Hepatic stellate cell (primary cell): ENCODE results near the gene EXPH5.

Source experiments
- DNase-seq: peaks from one replicate; pipeline ENCODE4 v3.0.0; 2011; ENCODE audit warnings: low spot score

Gene EXPH5

GRCh38 chr11:108511851-108512474, 81.6 kb downstream of the EXPH5 start:
- DNase-seq: peak; percentile 45

DNA sequence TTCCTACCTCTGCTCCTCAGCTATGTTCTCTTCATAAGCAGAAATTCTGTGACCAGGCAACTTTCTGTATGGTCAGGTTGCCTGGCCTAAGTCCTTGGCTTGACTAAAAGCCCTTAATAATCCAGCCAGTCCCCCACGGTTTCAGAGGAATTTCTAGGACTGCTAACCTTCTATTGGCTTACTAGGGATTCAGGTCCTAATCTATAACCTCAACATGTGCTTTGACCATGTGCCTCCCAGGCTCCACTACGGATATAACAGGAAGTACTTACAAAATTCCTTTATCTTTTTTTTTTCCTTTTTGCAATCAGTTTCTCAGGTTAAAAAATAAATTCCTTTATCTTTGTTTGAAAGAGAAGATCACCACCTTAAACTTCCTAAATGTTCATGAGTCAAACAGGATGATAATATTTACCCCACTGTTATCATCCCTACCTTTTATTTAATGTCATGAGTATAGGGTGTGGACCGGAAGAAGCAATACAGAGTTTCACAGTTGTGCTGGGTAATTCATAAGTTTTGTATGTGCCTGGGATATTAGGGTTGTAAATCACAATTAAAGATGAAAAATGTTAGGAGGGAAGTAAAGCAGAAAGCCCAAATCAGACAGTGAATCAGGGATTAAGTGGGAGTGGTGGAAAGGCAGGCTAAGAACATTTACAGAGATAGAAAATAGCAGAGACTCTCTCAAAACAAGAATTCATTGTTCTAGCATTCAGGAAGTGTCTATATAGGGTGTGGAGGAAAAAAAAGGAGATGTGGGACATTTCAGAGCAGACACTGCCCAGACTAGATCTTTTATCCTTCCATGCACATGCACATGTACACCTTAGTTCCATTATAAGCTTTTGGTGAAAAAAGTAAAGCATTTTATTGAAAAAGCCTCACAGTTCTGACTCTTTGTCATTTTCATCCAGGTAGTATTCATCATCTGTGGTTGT, 84.6 kb downstream of the EXPH5 start:
- no peak for DNase-seq

GRCh38 chr11:108501396-108501795, 92.2 kb downstream of the EXPH5 start:
- DNase-seq: no peak

DNA sequence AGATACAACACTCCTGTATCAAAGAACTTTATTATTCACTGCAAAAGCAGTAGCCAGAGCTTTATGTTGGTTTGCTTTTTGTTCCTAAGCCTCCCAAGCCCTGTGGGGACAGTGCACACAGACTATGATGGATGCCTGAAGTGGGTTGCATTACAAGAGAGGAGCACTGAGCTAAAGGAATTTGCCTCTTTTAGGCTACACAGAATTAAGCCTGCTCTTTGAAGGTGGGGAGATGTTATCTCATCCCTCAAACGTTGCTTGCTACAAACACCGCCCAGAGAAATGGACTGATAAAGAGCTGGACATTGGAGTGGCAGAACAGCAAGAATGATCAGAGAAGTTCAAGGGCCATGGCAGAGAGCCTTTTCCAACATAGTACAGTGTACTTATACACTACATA, 92.8 kb downstream of the EXPH5 start:
- DNase-seq: no peak

DNA sequence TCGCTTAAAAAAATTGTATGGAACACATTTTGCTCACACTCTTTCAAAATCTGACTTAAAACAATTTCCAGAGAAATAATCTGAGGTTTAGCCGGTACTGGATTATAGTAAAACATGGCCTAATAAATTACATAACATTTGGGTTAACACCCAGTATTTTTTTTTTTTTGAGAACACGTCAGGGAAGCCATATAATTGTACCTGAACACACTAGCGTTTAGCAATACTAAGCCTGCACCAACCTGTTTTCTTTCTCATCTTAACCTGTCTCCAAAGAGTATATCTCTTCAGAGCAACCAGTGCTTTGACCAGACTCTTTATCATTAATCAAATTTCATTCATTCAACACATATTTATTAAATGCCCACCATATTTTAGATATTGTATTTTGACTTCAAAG, 93.4 kb downstream of the EXPH5 start:
- DNase-seq: no peak

DNA sequence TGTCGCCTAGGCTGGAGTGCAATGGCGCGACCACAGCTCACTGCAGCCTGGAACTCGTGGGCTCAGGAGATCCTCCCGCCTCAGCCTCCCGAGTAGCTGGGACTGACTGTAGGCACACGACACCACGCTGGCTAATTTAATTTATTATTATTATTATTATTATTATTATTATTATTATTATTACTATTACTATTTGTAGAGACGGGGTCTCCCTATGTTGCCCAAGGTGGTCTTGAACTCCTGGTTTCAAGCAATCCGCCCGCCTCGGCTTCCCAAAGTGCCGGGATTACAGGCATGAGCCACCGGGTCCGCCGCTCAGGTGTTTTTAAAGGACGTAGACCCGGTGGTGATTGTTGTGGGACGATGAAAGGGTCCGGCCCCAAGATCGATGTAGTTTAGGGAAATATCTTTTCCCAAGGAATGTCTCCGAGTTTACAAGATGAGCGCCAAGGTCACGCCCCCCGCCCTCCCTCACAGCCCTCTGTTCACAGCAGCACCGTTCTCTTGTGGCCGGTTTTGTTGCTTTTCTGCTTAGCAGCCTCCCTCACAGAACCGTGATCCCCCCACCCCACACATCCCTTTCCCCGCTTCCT, 94.7 kb downstream of the EXPH5 start:
- no peak for DNase-seq

GRCh38 chr11:108498046-108498815, 95.3 kb downstream of the EXPH5 start, which contains the start of gene POGLUT3:
Gene POGLUT3 (minus strand): TSS chr11:108498384. CDS start chr11:108498366, 18 bp downstream.
- DNase-seq: peak; percentile 64

GRCh38 chr11:108497317-108498045, 96.1 kb downstream of the EXPH5 start:
- peak; percentile 94 for DNase-seq

DNA sequence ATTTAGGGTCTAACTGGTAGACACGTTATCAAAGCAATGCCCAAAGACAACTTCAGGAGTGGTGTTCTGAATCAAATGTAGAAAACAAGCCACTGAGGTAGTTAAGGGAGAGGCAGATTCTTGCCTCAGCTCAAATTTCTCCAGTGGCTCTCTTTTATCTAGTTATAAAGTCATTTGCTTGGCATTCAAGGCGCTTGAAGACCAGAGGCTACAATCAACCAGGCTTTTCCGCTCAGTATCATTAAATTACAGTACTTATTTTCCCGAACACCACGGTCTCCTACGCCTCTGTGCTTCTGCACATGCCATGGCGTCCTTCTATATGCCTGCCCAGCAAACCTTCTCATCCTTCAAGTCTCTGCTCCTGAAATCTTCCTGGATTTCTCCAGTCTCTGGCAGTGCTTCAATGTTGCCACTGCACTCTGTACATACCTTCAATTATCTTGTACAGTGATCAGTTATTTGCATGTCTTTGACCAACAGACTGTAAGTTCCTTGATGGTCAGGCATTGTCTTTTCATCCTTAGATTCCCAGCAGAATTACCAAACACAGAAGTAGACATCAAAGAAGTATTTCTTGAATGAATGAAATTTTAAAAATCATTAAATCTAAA, 96.8 kb downstream of the EXPH5 start:
- peak; percentile 21 for DNase-seq

DNA sequence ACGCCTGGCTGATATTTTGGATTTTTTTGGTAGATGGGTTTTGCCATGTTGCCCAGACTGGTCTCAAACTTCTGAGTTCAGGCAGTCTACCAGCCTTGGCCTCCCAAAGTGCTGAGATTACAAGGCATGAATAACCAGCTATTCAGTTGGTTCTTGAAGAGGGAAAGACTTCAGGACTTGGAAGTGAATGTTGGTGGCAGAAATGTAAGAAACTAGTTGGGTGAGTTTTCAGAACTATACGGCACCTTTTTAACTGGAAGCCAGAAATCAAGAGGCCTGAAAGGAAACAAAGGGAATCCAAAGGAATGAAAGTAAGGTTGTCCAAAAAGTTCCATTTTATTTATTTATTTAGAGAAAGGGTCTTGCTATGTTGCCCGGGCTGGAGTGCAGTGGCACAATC, 98.2 kb downstream of the EXPH5 start:
- DNase-seq: no peak

DNA sequence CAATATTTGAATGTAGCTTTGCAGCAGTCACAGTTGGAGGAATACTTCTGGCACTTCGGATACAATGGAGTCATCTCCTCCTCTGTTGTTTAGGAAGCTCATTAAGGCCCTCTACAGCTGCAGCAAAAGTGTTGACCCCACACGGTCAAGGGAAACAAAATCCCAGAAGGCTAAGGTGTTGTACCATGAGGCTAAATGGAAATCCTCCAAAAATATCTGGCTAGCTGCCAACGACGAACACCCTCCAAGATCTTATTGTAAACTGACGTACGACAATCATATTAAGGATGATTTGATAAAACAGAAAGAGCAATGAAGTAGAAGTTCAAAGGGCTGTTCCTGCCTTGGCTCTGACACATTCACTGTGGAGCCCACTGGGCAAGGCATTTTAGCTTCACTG, 99.4 kb downstream of the EXPH5 start:
- DNase-seq: no peak

- no peak for DNase-seq
Measured at GRCh38 chr11:108491936-108492335, 101.6 kb downstream of the EXPH5 start.

GRCh38 chr11:108486828-108487227, 106.7 kb downstream of the EXPH5 start:
- no peak for DNase-seq

GRCh38 chr11:108486331-108486730, 107.2 kb downstream of the EXPH5 start:
- no peak for DNase-seq

DNA sequence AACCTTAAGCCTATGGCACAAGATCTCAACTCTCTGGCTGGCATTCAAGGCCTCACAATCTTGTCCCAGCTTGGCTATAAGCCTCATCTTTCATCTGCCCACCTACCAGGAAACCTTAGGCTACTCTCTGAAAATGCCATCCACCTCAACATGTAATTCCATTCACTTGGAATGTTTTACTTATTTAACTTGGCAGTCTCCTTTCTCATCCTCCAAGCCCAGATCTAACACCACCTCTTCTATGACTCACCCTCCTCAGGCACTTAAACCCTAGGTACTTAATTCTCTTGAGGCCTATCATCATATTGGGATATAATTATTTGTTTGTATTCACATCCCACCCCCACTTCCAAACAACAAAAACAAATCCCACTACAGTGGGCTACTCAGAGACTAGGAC, 110.4 kb downstream of the EXPH5 start:
- DNase-seq: no peak

GRCh38 chr11:108474664-108475463, 118.7 kb downstream of the EXPH5 start:
- DNase-seq: no peak

DNA sequence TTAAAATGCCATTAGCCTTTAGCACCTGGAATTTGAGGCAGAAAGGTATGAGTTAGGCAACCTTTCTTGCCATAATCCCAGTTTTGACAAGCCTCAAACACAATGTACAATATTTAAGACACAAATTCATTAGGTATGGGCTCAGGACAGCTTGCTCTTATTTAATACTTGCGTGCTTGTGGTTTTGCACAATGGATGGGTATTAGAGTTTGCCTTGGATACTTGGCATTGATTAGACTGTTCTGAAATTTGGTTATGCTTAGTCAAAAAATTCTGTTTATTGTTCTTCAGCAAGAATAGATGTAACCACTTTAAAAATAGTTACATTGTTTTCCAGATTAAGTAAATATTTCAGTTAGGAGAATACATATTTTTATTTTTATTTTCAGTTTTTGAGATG, 120.9 kb downstream of the EXPH5 start:
- DNase-seq: no peak

- DNase-seq: no peak
Measured at GRCh38 chr11:108468478-108468864, 125.1 kb downstream of the EXPH5 start.

DNA sequence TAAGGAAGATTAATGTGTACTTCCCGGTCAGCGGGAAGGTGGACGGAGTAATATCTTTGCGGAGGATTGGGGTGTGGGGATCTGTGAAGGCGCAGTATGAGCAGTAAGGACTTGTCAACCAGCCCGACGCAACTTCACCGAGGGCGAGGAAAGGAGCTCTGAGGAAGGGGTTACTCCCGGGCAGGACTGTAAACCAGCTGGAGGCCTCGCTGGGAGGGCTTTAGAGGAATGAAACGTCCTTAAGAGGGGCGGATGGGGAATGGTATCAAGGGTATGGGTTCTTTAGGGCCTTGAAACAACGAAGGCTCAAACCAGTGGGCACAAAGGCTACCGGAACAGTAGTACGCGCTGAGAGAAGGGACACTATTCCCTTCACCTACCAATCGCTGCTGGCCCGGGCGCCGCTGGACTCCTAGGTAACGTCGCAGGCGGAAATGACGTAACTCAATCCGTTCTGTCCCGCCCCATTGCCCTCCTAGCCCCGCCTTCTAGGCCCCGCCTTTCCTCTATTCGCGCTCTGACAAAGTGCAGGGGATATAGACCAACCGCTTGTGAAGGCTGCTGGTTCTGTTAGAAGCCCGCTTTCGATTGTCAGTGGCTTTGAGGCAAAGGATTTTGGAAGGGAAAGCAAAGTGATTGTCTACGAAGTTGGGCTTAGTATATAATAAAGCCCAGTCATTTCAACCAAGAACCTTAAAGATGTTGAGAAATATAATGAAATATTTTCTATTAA, 126.3 kb downstream of the EXPH5 start, which contains the start of gene C11orf65:
C11orf65 (minus strand) TSS at position 439 of the 733 bp plus-strand sequence. CDS start 5,970 bp downstream, outside the sequence.
- DNase-seq: peak; percentile 82
